Measurements from ENCODE around the gene LPP.

- TF ChIP-seq CTCF (IDR thresholded peaks at IDR 0.05), result no peak
- TF ChIP-seq MAZ (IDR thresholded peaks at IDR 0.05; ENCODE audit: borderline replicate concordance, low read depth, low read length), result no peak
- TF ChIP-seq ESRRA (IDR thresholded peaks at IDR 0.05; ENCODE audit: borderline replicate concordance, low read length), result no peak
- TF ChIP-seq SMC3 (IDR thresholded peaks at IDR 0.05), result no peak
- no peak for TF ChIP-seq RAD21 (conservative IDR thresholded peaks at IDR 0.05 in 1 of 2, IDR thresholded peaks at IDR 0.05 in 1 of 2)
- no peak for TF ChIP-seq TFCP2L1 (CRISPR knock-in tag; IDR thresholded peaks at IDR 0.05)
- TF ChIP-seq JUN (IDR thresholded peaks at IDR 0.05), result no peak
- TF ChIP-seq FOSL2 (IDR thresholded peaks at IDR 0.05), result no peak
- no peak for TF ChIP-seq FOSL2 (CRISPR knock-in tag; IDR thresholded peaks at IDR 0.05)
- no peak for TF ChIP-seq HMGXB4 (CRISPR knock-in tag; IDR thresholded peaks at IDR 0.05; ENCODE audit: borderline replicate concordance)
- no peak for TF ChIP-seq POLR2A (IDR thresholded peaks at IDR 0.05; ENCODE audit: low read length)
- no peak for TF ChIP-seq CHD2 (IDR thresholded peaks at IDR 0.05; ENCODE audit: low read length, partially characterized antibody)
- TF ChIP-seq REST (IDR thresholded peaks at IDR 0.05), result no peak
Observed at GRCh38 chr3:188840290-188840689, 686.3 kb downstream of the LPP start.
